NCI-H1105 treated with DMSO at 0.1 percent for 48 hours (cell line): ENCODE data around the gene SLC24A3.

Source experiments
- DNase-seq: peaks from one replicate; lab custom pipeline; 2025; lab: John Stamatoyannopoulos, UW

Gene SLC24A3

GRCh38 chr20:19271879-19272651 lies 59.6 kb downstream of the SLC24A3 start:
- no peak for DNase-seq

GRCh38 chr20:19272976-19273654 lies 60.7 kb downstream of the SLC24A3 start:
- DNase-seq = no peak

GRCh38 chr20:19274001-19274400 lies 61.6 kb downstream of the SLC24A3 start:
- DNase-seq = no peak

GRCh38 chr20:19274412-19275015 lies 62.1 kb downstream of the SLC24A3 start:
- no peak for DNase-seq

- no peak for DNase-seq
Observed at GRCh38 chr20:19275038-19275629, 62.7 kb downstream of the SLC24A3 start.

- peak; percentile 97 for DNase-seq
Observed at GRCh38 chr20:19275630-19276071, 63.2 kb downstream of the SLC24A3 start.

GRCh38 chr20:19277381-19277780 lies 64.9 kb downstream of the SLC24A3 start:
- DNase-seq = no peak

GRCh38 chr20:19283490-19284025 lies 71.1 kb downstream of the SLC24A3 start:
- DNase-seq = no peak

- no peak for DNase-seq
Observed at GRCh38 chr20:19284400-19285178, 72.1 kb downstream of the SLC24A3 start.

- no peak for DNase-seq
Observed at GRCh38 chr20:19285436-19285835, 73.0 kb downstream of the SLC24A3 start.

- no peak for DNase-seq
Observed at GRCh38 chr20:19288061-19288460, 75.6 kb downstream of the SLC24A3 start.

GRCh38 chr20:19288636-19289035 lies 76.2 kb downstream of the SLC24A3 start:
- DNase-seq = no peak

- DNase-seq = no peak
Observed at GRCh38 chr20:19289451-19289850, 77.0 kb downstream of the SLC24A3 start.

GRCh38 chr20:19291024-19291817 lies 78.8 kb downstream of the SLC24A3 start:
- no peak for DNase-seq

GRCh38 chr20:19291818-19292132 lies 79.3 kb downstream of the SLC24A3 start:
- no peak for DNase-seq

GRCh38 chr20:19292254-19292653 lies 79.8 kb downstream of the SLC24A3 start:
- DNase-seq = no peak

- no peak for DNase-seq
Observed at GRCh38 chr20:19295076-19295475, 82.6 kb downstream of the SLC24A3 start.

- DNase-seq = no peak
Observed at GRCh38 chr20:19298652-19299051, 86.2 kb downstream of the SLC24A3 start.

GRCh38 chr20:19300395-19300794 lies 88.0 kb downstream of the SLC24A3 start:
- no peak for DNase-seq

GRCh38 chr20:19301142-19301541 lies 88.7 kb downstream of the SLC24A3 start:
- no peak for DNase-seq

- no peak for DNase-seq
Observed at GRCh38 chr20:19301843-19302242, 89.4 kb downstream of the SLC24A3 start.
